ENCODE results near the gene DYRK1B. TPM values are rescaled to one million over a fixed set of nuclear protein-coding genes. Genes with fewer than 3 reads are reported as not detected.

DYRK1B gene
- 7.3 TPM for polyA plus RNA-seq (2012; ENCODE audit: insufficient read length, low read depth)

DNA sequence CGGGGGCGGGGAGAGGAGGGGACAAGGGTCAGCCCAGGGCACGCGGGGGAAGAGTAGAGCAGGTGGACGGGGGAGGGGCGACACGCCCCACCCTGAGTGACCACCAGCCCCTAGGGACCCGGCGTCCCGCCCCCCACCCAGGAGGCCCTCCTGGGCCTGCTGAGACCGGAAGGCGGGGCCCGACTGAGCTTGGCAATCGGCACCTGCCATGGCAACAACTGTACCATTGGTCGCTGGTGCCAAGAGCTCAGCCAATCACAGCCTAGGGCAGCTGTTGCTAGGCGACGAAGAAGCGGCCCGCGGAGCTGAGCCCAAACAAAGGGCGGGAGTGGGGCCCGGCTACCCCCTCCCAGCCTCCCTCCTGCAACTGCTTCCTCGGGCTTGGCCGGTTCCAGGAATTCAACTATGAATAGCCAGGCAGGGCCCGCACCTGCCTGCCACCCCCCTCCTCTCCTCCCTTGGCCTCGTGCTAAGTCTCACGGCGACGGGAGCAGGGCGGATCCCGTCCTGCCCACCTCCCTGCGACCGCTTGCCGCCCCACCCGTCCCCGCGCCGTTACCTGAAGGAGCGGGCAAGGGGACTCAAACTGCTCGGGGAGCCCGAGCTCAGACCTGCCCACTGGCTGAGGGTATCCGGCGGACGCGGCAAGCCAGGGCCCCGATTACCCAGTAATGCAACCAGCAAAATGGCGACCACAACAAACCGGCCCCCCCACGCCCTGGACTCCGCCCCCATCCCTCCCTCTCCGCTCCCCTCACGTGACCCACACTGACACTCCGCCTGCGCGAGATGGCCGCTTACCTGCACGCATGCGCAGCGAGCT, at the start of gene DYRK1B:
TSS of gene DYRK1B (minus strand) at position 699 of the 823 bp plus-strand sequence. CDS start 2,295 bp downstream, outside the sequence.
- no peak for TF ChIP-seq TAF1 (IDR thresholded peaks at IDR 0.05; ENCODE audit: borderline replicate concordance, insufficient read depth, low read length)
- TF ChIP-seq SIN3A (IDR thresholded peaks at IDR 0.05; ENCODE audit: borderline replicate concordance, insufficient read depth, low read length), result peak; percentile 94; the same call in 1 of the 2 replicates
- TF ChIP-seq, protein P1, sequence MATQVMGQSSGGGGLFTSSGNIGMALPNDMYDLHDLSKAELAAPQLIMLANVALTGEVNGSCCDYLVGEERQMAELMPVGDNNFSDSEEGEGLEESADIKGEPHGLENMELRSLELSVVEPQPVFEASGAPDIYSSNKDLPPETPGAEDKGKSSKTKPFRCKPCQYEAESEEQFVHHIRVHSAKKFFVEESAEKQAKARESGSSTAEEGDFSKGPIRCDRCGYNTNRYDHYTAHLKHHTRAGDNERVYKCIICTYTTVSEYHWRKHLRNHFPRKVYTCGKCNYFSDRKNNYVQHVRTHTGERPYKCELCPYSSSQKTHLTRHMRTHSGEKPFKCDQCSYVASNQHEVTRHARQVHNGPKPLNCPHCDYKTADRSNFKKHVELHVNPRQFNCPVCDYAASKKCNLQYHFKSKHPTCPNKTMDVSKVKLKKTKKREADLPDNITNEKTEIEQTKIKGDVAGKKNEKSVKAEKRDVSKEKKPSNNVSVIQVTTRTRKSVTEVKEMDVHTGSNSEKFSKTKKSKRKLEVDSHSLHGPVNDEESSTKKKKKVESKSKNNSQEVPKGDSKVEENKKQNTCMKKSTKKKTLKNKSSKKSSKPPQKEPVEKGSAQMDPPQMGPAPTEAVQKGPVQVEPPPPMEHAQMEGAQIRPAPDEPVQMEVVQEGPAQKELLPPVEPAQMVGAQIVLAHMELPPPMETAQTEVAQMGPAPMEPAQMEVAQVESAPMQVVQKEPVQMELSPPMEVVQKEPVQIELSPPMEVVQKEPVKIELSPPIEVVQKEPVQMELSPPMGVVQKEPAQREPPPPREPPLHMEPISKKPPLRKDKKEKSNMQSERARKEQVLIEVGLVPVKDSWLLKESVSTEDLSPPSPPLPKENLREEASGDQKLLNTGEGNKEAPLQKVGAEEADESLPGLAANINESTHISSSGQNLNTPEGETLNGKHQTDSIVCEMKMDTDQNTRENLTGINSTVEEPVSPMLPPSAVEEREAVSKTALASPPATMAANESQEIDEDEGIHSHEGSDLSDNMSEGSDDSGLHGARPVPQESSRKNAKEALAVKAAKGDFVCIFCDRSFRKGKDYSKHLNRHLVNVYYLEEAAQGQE (IDR thresholded peaks at IDR 0.05; ENCODE audit: insufficient read depth in 1 of 2, low read depth in 2 of 2, low read length in 2 of 2), result 0 out of 4 replicates have a peak, but pooled peaks of 1 of the 2 experiments have one; percentile 8
- TF ChIP-seq FOXP2 (optimal IDR thresholded peaks at IDR 0.05; ENCODE audit: borderline replicate concordance, extremely low read depth, extremely low read length, insufficient read depth), result no peak
- TF ChIP-seq POLR2AphosphoS5 (IDR thresholded peaks at IDR 0.05; ENCODE audit: low read depth, low read length), result peak; percentile 79; the same call in 1 of the 2 replicates

DNA sequence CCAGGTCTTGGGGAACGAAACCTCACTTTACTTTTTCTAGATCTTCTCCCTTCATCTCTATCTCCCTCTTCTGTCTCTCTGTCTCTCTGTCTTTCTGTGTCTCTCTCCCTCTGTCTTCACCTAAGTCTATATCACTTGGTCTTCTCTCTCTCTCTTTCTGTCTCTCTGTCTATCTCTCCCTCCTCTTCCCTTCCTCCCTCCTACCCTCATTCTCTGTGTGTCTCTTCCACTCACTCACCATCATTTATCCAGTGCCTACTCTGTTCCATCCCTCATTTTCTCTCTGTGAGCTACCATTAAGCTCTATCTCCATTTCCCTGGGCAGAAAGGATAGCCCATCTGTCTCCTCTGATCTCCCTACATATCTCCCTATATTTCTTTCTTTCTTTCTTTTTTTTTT, 44.4 kb upstream of the DYRK1B start:
- no peak for TF ChIP-seq SIN3A (IDR thresholded peaks at IDR 0.05; ENCODE audit: borderline replicate concordance, insufficient read depth, low read length)

- TF ChIP-seq, protein P1 (IDR thresholded peaks at IDR 0.05; ENCODE audit: insufficient read depth in 1 of 2, low read depth in 2 of 2, low read length in 2 of 2), result no peak
- TF ChIP-seq FOXP2 (optimal IDR thresholded peaks at IDR 0.05; ENCODE audit: borderline replicate concordance, extremely low read depth, extremely low read length, insufficient read depth), result no peak
- no peak for TF ChIP-seq TAF1 (IDR thresholded peaks at IDR 0.05; ENCODE audit: borderline replicate concordance, insufficient read depth, low read length)
- TF ChIP-seq POLR2AphosphoS5 (IDR thresholded peaks at IDR 0.05; ENCODE audit: low read depth, low read length), result no peak
Observed at GRCh38 chr19:39874404-39874803, 40.4 kb upstream of the DYRK1B start.

DNA sequence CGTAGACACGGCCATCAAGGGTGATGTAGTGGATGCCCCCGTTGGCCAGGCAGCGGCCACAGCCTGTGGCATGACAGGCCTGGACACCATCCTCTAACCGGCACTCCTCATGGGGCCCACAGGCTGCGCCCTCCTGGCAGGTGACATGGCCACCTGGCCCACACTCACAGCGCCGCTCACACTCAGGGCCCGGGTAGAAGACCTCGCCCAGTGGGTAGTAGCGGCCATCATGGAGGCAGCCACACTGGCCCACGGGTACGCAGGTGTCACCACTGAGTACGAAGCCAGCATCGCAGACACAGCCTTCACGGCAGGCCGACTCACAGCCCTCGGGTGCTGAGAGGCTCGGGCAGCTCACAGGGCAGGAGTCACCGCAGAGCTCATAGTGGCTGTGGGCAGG, 39.4 kb upstream of the DYRK1B start:
- TF ChIP-seq POLR2AphosphoS5 (IDR thresholded peaks at IDR 0.05; ENCODE audit: low read depth, low read length) (no peak), FOXP2 (optimal IDR thresholded peaks at IDR 0.05; ENCODE audit: borderline replicate concordance, extremely low read depth, extremely low read length, insufficient read depth) (no peak), SIN3A (IDR thresholded peaks at IDR 0.05; ENCODE audit: borderline replicate concordance, insufficient read depth, low read length) (no peak), TAF1 (IDR thresholded peaks at IDR 0.05; ENCODE audit: borderline replicate concordance, insufficient read depth, low read length) (no peak)
- TF ChIP-seq, protein P1 (IDR thresholded peaks at IDR 0.05; ENCODE audit: insufficient read depth in 1 of 2, low read depth in 2 of 2, low read length in 2 of 2), result no peak

GRCh38 chr19:39871886-39872866, 38.2 kb upstream of the DYRK1B start:
- TF ChIP-seq, protein P1 (IDR thresholded peaks at IDR 0.05; ENCODE audit: insufficient read depth in 1 of 2, low read depth in 2 of 2, low read length in 2 of 2), result no peak
- TF ChIP-seq POLR2AphosphoS5 (IDR thresholded peaks at IDR 0.05; ENCODE audit: low read depth, low read length), result no peak
- no peak for TF ChIP-seq FOXP2 (optimal IDR thresholded peaks at IDR 0.05; ENCODE audit: borderline replicate concordance, extremely low read depth, extremely low read length, insufficient read depth)
- TF ChIP-seq TAF1 (IDR thresholded peaks at IDR 0.05; ENCODE audit: borderline replicate concordance, insufficient read depth, low read length), result no peak
- TF ChIP-seq SIN3A (IDR thresholded peaks at IDR 0.05; ENCODE audit: borderline replicate concordance, insufficient read depth, low read length), result no peak
